Right cardiac atrium (tissue), 5 donors: ENCODE measurements around the gene TANGO2. TPM values are rescaled to one million over a fixed set of nuclear protein-coding genes. Genes with fewer than 3 reads are reported as not detected.

ENCODE experiments used
- ATAC-seq, 2 donors: fragments of 200-7000 bp; cut with Tn5 transposase; one replicate each; pipeline versions ENCODE4 v1.8.0 to v1.9.1; 2020; ENCODE audit warnings: moderate library complexity in 2 of 2, mild to moderate bottlenecking in 1 of 2
- DNase-seq, 3 donors: peaks; one replicate each; pipeline ENCODE4 v3.0.0-alpha.2; 2020
- H3K27ac ChIP-seq: one replicate; pipeline ENCODE4 v1.5.1; 2013; ENCODE audit warnings: mild to moderate bottlenecking, low read length, control low read depth, moderate library complexity
- H3K27me3 ChIP-seq: one replicate; pipeline ENCODE4 v1.6.1; 2013; ENCODE audit not compliant: control insufficient read depth, insufficient read depth
- H3K4me1 ChIP-seq: one replicate; pipeline ENCODE4 v1.6.1; 2013; ENCODE audit warnings: low read length; ENCODE audit not compliant: control insufficient read depth, insufficient read depth
- H3K4me3 ChIP-seq: one replicate; pipeline ENCODE4 v1.5.1; 2013; ENCODE audit warnings: low read length, control low read depth
- H3K9me3 ChIP-seq: one replicate; pipeline ENCODE4 v1.6.1; 2013; ENCODE audit warnings: low read length; ENCODE audit not compliant: control insufficient read depth
- WGBS: extraction: QIAGEN DNeasy Blood & Tissue Kit; methylation state at CpG from one replicate; pipeline ENCODE4 v1.1.7; 2013; 5-methylcytosine and 5-hydroxymethylcytosine counted together
- intact Hi-C, 4 donors: fragments of 100-400 bp; cut with DNase I; formaldehyde crosslinking; loops; one replicate each; pipeline versions ENCODE4 v1.11.0 to v1.14.0; 2022 to 2023
- polyA plus RNA-seq: library from polyadenylated mRNA; stranded (reverse); fragments of 200-250 nt; gene quantifications from one replicate; pipeline ENCODE4 v1.2.3, GENCODE V29; 2013
- total RNA-seq, 4 donors: library from RNA; stranded (reverse); fragmentation: NEBNext Ultra II Directional; extraction: Animal tissue kit (Norgen Biotek cat#: 25700); gene quantifications; one replicate each; pipeline ENCODE4 v1.2.1, GENCODE V29; 2021
- donor health status: healthy with polysubstance abuse.
- donor health status: DM: no; HTN: yes; CAD: no.
- donor health status: DM: no; HTN: no; CAD: no.
- donor health status: DM: no; HTN: yes; CAD: no; lungs with severe emphysema.
- donor health status: DM: yes; HTN: yes; CAD: no.

TANGO2 gene
- total and polyA plus RNA-seq, 5 donors, result 61.1 to 70.4 (median 64.9) TPM

- H3K27ac ChIP-seq, result no peak overlapping the region
- DNase-seq (peak in 2 of 3 donors; percentile 46 to 55), ATAC-seq (no peak)
- 58% methylated on average over 16 of the region's 16 CpGs for WGBS
- H3K9me3 ChIP-seq, result no peaks in the 10 kb centered on the region
- no peak overlapping the region for H3K4me3 ChIP-seq
- intact Hi-C loops, result no loop called here
- no peaks in the 10 kb centered on the region for H3K27me3 ChIP-seq
- peaks cover 14% of the 10 kb centered on the region for H3K4me1 ChIP-seq
Measured at GRCh38 chr22:19998232-19998951, 22.5 kb upstream of the TANGO2 start.

- intact Hi-C loops, result no loop called here
- Histone ChIP-seq H3K4me1 (peaks cover 14% of the 10 kb centered on the region), H3K27ac (no peak overlapping the region), H3K27me3 (no peaks in the 10 kb centered on the region), H3K4me3 (no peak overlapping the region), H3K9me3 (no peaks in the 10 kb centered on the region)
- 68% methylated on average over 8 of the region's 8 CpGs for WGBS
- DNase-seq (peak in 2 of 3 donors; percentile 77 to 78), ATAC-seq (peak; percentile 8 to 17)
Measured at GRCh38 chr22:19998991-19999820, 21.7 kb upstream of the TANGO2 start.

- Histone ChIP-seq H3K4me1 (peaks cover 14% of the 10 kb centered on the region), H3K27ac (peak overlapping the region; percentile 9), H3K4me3 (no peak overlapping the region), H3K9me3 (no peaks in the 10 kb centered on the region), H3K27me3 (no peaks in the 10 kb centered on the region)
- DNase-seq (peak; percentile 19 to 83 (median 72)), ATAC-seq (peak; percentile 34 to 64)
- intact Hi-C loops, result no loop called here
- 74% methylated on average over 14 of the region's 14 CpGs for WGBS
Measured at GRCh38 chr22:20000246-20001081, 20.4 kb upstream of the TANGO2 start.

- Histone ChIP-seq H3K4me1 (peaks cover 14% of the 10 kb centered on the region), H3K4me3 (no peak overlapping the region), H3K27me3 (no peaks in the 10 kb centered on the region), H3K27ac (no peak overlapping the region), H3K9me3 (no peaks in the 10 kb centered on the region)
- WGBS, result 79% methylated on average over 11 of the region's 11 CpGs
- no peak for ATAC-seq
- DNase-seq, result peak in 1 of 3 donors; percentile 11
- intact Hi-C loops, result no loop called here
Measured at GRCh38 chr22:20001082-20001638, 19.8 kb upstream of the TANGO2 start.

- WGBS, result 44% methylated on average over 9 of the region's 9 CpGs
- peak; percentile 12 to 58 (median 56) for DNase-seq
- Histone ChIP-seq H3K4me1 (peaks cover 11% of the 10 kb centered on the region), H3K27me3 (no peaks in the 10 kb centered on the region), H3K27ac (peak overlapping the region; percentile 31), H3K9me3 (no peaks in the 10 kb centered on the region), H3K4me3 (no peak overlapping the region)
- intact Hi-C loops, result no loop called here
- ATAC-seq, result peak; percentile 29 to 42
Measured at GRCh38 chr22:20002128-20002527, 18.8 kb upstream of the TANGO2 start.

- Histone ChIP-seq H3K27ac (peak overlapping the region; percentile 65), H3K4me3 (no peak overlapping the region), H3K4me1 (peaks cover 11% of the 10 kb centered on the region), H3K9me3 (no peaks in the 10 kb centered on the region), H3K27me3 (no peaks in the 10 kb centered on the region)
- ATAC-seq (no peak), DNase-seq (peak in 1 of 3 donors; percentile 5)
- WGBS, result 62% methylated on average over 2 of the region's 2 CpGs
- intact Hi-C loops, result no loop called here
Measured at GRCh38 chr22:20002636-20003035, 18.3 kb upstream of the TANGO2 start.

- 99% methylated on average over 1 of the region's 1 CpG for WGBS
- no peak for ATAC-seq
- Histone ChIP-seq H3K4me3 (no peak overlapping the region), H3K4me1 (peaks cover 11% of the 10 kb centered on the region), H3K27me3 (no peaks in the 10 kb centered on the region), H3K27ac (no peak overlapping the region), H3K9me3 (no peaks in the 10 kb centered on the region)
- no peak for DNase-seq
- intact Hi-C loops, result no loop called here
Measured at GRCh38 chr22:20003304-20003703, 17.6 kb upstream of the TANGO2 start.

GRCh38 chr22:20004464-20004863, 16.4 kb upstream of the TANGO2 start:
- peaks cover 4% of the 10 kb centered on the region for H3K4me1 ChIP-seq
- no peak overlapping the region for H3K4me3 ChIP-seq
- no peaks in the 10 kb centered on the region for H3K9me3 ChIP-seq
- intact Hi-C loops, result no loop called here
- no peak for ATAC-seq
- whole genome bisulfite sequencing, result 97% methylated on average over 3 of the region's 3 CpGs
- no peak overlapping the region for H3K27ac ChIP-seq
- no peak for DNase-seq
- H3K27me3 ChIP-seq, result no peaks in the 10 kb centered on the region

- no peaks in the 10 kb centered on the region for H3K4me1 ChIP-seq
- 88% methylated on average over 11 of the region's 11 CpGs for WGBS
- ATAC-seq (no peak), DNase-seq (peak; percentile 6 to 27 (median 13))
- no peaks in the 10 kb centered on the region for H3K27me3 ChIP-seq
- no peak overlapping the region for H3K27ac ChIP-seq
- H3K4me3 ChIP-seq, result no peak overlapping the region
- intact Hi-C loops, result no loop called here
- no peaks in the 10 kb centered on the region for H3K9me3 ChIP-seq
Measured at GRCh38 chr22:20008221-20008995, 12.5 kb upstream of the TANGO2 start.

- intact Hi-C loops, result no loop called here
- no peak for ATAC-seq
- Histone ChIP-seq H3K27ac (no peak overlapping the region), H3K4me3 (no peak overlapping the region), H3K27me3 (no peaks in the 10 kb centered on the region), H3K4me1 (no peaks in the 10 kb centered on the region), H3K9me3 (no peaks in the 10 kb centered on the region)
- peak; percentile 6 to 44 (median 33) for DNase-seq
- WGBS, result 88% methylated on average over 9 of the region's 9 CpGs
Measured at GRCh38 chr22:20009018-20009491, 11.9 kb upstream of the TANGO2 start.
